ENCODE data around the gene FIZ1.

DNA sequence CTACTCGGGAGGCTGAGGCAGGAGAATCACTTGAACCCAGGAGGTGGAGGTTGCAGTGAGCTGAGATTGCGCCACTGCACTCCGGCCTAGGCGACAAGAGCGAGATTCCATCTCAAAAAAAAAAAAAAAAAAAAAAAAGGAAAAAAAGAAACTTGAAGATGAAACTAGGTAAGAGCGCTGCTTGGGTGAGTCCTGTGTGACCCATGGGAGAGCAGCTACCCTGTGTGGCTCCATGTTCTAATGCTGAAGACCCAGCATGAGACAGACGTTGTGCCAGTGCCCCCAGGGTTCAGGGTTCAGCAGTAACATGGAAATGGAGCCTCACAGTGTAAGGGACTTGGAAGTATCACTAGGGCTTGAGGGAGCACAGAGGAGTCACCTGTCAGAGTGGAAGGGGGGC, 19.1 kb upstream of the FIZ1 start:
- TF ChIP-seq, protein P1, sequence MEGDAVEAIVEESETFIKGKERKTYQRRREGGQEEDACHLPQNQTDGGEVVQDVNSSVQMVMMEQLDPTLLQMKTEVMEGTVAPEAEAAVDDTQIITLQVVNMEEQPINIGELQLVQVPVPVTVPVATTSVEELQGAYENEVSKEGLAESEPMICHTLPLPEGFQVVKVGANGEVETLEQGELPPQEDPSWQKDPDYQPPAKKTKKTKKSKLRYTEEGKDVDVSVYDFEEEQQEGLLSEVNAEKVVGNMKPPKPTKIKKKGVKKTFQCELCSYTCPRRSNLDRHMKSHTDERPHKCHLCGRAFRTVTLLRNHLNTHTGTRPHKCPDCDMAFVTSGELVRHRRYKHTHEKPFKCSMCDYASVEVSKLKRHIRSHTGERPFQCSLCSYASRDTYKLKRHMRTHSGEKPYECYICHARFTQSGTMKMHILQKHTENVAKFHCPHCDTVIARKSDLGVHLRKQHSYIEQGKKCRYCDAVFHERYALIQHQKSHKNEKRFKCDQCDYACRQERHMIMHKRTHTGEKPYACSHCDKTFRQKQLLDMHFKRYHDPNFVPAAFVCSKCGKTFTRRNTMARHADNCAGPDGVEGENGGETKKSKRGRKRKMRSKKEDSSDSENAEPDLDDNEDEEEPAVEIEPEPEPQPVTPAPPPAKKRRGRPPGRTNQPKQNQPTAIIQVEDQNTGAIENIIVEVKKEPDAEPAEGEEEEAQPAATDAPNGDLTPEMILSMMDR (IDR thresholded peaks at IDR 0.05; ENCODE audit: insufficient read depth, low read length), result no peak
- no peak; the same call in 1 of the 2 replicates for TF ChIP-seq POLR2AphosphoS5 (IDR thresholded peaks at IDR 0.05; ENCODE audit: low read depth)
- TF ChIP-seq, protein P2, sequence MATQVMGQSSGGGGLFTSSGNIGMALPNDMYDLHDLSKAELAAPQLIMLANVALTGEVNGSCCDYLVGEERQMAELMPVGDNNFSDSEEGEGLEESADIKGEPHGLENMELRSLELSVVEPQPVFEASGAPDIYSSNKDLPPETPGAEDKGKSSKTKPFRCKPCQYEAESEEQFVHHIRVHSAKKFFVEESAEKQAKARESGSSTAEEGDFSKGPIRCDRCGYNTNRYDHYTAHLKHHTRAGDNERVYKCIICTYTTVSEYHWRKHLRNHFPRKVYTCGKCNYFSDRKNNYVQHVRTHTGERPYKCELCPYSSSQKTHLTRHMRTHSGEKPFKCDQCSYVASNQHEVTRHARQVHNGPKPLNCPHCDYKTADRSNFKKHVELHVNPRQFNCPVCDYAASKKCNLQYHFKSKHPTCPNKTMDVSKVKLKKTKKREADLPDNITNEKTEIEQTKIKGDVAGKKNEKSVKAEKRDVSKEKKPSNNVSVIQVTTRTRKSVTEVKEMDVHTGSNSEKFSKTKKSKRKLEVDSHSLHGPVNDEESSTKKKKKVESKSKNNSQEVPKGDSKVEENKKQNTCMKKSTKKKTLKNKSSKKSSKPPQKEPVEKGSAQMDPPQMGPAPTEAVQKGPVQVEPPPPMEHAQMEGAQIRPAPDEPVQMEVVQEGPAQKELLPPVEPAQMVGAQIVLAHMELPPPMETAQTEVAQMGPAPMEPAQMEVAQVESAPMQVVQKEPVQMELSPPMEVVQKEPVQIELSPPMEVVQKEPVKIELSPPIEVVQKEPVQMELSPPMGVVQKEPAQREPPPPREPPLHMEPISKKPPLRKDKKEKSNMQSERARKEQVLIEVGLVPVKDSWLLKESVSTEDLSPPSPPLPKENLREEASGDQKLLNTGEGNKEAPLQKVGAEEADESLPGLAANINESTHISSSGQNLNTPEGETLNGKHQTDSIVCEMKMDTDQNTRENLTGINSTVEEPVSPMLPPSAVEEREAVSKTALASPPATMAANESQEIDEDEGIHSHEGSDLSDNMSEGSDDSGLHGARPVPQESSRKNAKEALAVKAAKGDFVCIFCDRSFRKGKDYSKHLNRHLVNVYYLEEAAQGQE (IDR thresholded peaks at IDR 0.05; ENCODE audit: insufficient replicate concordance, low read depth), result no peak
- no peak for TF ChIP-seq GABPA (IDR thresholded peaks at IDR 0.05; ENCODE audit: low read depth)
- TF ChIP-seq SPI1 (IDR thresholded peaks at IDR 0.05; ENCODE audit: borderline replicate concordance, low read depth), result no peak
